BLaER1 treated with 17β-estradiol and CSF1 and Interleukin-3, amounts not matched to agents 10 nM and 100 nM (cell line): Measurements from ENCODE around the gene TANGO2.
A peak's percentile ranks its signal among the peaks of the same experiment; 100 is the strongest.

Experiments
- H3K27ac ChIP-seq, 11 experiments: shearing (Covaris generic); formaldehyde crosslinking; 2 replicates each; pipeline ENCODE4 v1.8.1; 2022
- H3K27me3 ChIP-seq, 11 experiments: shearing (Covaris generic); formaldehyde crosslinking; 2 replicates each; pipeline ENCODE4 v1.8.1; 2022
- H3K36me3 ChIP-seq, 11 experiments: shearing (Covaris generic); formaldehyde crosslinking; 2 replicates each; pipeline ENCODE4 v1.8.1; 2022
- H3K4me1 ChIP-seq, 10 experiments: shearing (Covaris generic); formaldehyde crosslinking; 2 replicates each; pipeline ENCODE4 v1.8.1; 2022
- H3K4me2 ChIP-seq, 11 experiments: shearing (Covaris generic); formaldehyde crosslinking; 2 replicates each; pipeline ENCODE4 v1.8.1; 2022
- H3K4me3 ChIP-seq, 10 experiments: shearing (Covaris generic); formaldehyde crosslinking; 2 replicates each; pipeline ENCODE4 v1.8.1; 2022
- H3K9ac ChIP-seq, 11 experiments: shearing (Covaris generic); formaldehyde crosslinking; 2 replicates each; pipeline ENCODE4 v1.8.1; 2022
- H3K9me3 ChIP-seq, 11 experiments: shearing (Covaris generic); formaldehyde crosslinking; replicated peaks in 1 of 11; 2 replicates each; pipeline ENCODE4 v1.8.1; 2022
- H4K20me1 ChIP-seq, 11 experiments: shearing (Covaris generic); formaldehyde crosslinking; 2 replicates each; pipeline ENCODE4 v1.8.1; 2022
- Cebpa-rat ChIP-seq, 11 experiments: shearing (Covaris generic); IDR thresholded peaks; 2 replicates each; pipeline ENCODE4 v1.8.1; 2022

The TANGO2 gene

DNA sequence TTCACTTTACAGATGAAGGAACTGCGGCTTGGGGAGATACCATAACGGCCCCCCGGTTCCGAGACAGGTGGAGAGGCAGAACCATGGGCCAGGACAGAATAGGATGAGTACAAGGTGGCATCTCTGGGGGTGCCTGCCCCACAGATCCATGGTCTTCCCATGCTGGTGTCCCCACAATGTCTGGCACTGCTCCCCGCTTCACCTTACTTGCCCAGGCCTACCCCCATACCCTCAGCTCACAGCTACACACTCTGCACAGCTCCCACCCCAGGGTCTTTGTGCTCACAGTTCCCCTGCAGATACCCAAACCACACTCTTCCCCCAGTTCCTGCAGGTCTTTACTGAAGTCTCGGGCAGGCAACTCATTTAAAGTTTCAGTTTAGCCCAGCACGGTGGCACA, 47.7 kb downstream of the TANGO2 start:
- Histone ChIP-seq H3K9me3 (no peaks in the 10 kb centered on the region), H3K4me3 (no peak overlapping the region), H3K9ac (no peak overlapping the region), H3K27ac (no peak overlapping the region), H3K4me2 (peak overlapping the region in 3 of 11 experiments; percentile 5 to 15 (median 11); a peak in 2 of 22 replicates), H3K27me3 (no peaks in the 10 kb centered on the region), H4K20me1 (peaks cover 0 to 15% (median 0%) of the 10 kb centered on the region in 11 experiments; a peak in 3 of 22 replicates), H3K36me3 (peaks cover 3 to 27% (median 16%) of the 10 kb centered on the region in 11 experiments; a peak in 21 of 22 replicates), H3K4me1 (peaks cover 0 to 29% (median 5%) of the 10 kb centered on the region in 10 experiments; a peak in 8 of 20 replicates)
- TF ChIP-seq Cebpa-rat (IDR thresholded peaks at IDR 0.05), result no peak

DNA sequence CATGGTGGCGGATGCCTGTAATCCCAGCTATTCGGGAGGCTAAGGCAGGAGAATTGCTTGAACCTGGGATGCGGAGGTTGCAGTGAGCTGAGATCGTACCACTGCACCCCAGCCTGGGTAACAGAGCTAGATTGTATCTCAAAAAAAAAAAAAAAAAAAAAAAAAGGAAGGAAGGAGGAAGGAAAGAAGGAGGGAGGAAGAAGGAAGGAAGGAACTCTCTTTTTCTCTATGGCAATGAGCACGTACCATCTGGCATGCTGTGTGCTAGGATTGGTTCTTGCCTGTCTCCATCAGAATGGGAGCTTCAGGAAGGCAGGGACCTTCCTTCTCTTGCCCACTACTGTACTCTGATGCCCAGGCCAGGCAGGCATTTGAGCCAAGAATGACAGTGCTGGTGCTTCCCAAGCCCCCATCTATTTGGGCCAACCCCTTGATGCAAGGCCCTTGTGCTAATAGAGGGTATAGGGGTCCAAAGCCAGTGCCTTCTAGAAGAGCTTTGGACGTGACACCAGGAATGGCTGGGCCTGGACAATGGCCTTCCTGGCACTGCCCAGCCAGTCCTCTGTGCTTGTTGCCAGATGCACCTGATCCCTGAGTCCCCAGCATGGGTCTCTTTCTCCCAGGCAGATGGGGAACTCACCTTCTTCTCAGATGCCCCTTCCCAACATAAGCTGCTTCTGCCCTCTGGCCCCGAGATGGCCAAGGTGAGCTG, 48.6 kb downstream of the TANGO2 start:
- Histone ChIP-seq H3K27me3 (no peaks in the 10 kb centered on the region), H3K4me1 (peaks cover 0 to 29% (median 3%) of the 10 kb centered on the region in 10 experiments; a peak in 7 of 20 replicates), H3K4me3 (no peak overlapping the region), H3K9me3 (no peaks in the 10 kb centered on the region), H3K27ac (no peak overlapping the region), H4K20me1 (peaks cover 0 to 9% (median 0%) of the 10 kb centered on the region in 11 experiments; a peak in 1 of 22 replicates), H3K9ac (no peak overlapping the region), H3K4me2 (peak overlapping the region in 4 of 11 experiments; percentile 11 to 15 (median 15); a peak in 2 of 22 replicates), H3K36me3 (peaks cover 0 to 19% (median 7%) of the 10 kb centered on the region in 11 experiments; a peak in 20 of 22 replicates)
- TF ChIP-seq Cebpa-rat (IDR thresholded peaks at IDR 0.05), result no peak

DNA sequence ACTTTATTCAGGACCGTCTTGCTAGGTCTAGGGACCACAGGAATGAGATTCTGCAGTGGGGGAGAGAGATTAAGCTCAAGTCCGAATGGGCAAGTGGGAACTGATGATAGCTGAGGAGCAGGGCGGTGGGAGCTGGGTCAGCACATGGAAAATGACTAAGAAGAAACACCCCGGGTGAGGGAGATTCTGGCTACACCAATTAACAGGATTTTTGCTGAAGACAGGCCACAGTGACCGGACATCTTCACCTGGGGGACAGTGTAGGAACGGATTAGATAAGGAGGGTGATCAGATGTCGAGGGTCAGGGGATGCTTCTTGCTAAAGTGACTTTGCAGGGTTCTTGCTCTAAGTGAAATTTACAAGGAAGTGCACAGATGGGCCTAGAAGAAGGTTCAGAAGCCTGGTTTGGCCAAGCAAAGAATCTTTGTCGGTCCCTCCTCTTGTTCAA, 50.6 kb downstream of the TANGO2 start:
- Histone ChIP-seq H4K20me1 (0 out of 22 replicates have a peak, but pooled peaks cover 0 to under 1% (median 0%) of the 10 kb centered on the region in 11 experiments), H3K4me3 (no peak overlapping the region), H3K36me3 (no peaks in the 10 kb centered on the region), H3K9me3 (no peaks in the 10 kb centered on the region), H3K4me2 (no peak overlapping the region; a peak in 1 of 22 replicates), H3K4me1 (peaks cover 0 to 29% (median 3%) of the 10 kb centered on the region in 10 experiments; a peak in 7 of 20 replicates), H3K27me3 (no peaks in the 10 kb centered on the region), H3K9ac (no peak overlapping the region), H3K27ac (no peak overlapping the region)
- TF ChIP-seq Cebpa-rat (IDR thresholded peaks at IDR 0.05), result no peak

DNA sequence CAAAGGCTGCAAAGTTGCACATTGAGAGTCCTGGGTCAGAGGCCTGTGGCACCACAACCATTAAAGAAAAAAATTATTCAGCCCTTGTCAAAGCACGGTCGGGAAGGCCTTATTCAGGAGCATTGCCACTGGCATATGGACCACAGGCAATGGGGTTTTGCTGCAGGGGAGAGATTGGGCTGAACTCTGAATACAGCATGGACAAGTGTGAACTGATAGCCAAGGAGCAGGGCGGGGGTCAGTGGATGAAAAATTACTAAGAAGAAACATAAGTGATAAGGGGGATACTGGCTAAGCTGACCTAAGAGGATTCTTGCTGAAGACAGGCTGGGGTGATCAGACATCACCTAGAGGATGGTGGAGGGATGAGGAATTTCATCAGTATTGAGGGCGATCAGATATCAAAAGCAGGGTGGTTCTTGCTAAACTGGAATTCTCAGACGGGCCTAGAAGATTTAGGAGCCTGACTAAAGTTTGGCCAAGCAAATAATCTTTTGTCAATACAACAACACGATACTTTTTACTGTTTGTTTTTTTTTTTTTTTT, 55.8 kb downstream of the TANGO2 start:
- no peaks in the 10 kb centered on the region for H3K27me3 ChIP-seq
- peaks cover 0 to 7% (median 0%) of the 10 kb centered on the region in 11 experiments; a peak in 6 of 22 replicates for H3K36me3 ChIP-seq
- 0 out of 22 replicates have a peak overlapping the region, but pooled peaks of 1 of the 11 experiments have one; percentile 10 for H3K9ac ChIP-seq
- no peak overlapping the region for H3K27ac ChIP-seq
- H3K4me3 ChIP-seq, result no peak overlapping the region
- peaks cover 17 to 38% (median 21%) of the 10 kb centered on the region in 10 experiments for H3K4me1 ChIP-seq
- no peaks in the 10 kb centered on the region for H3K9me3 ChIP-seq
- H4K20me1 ChIP-seq, result peaks cover 0 to 13% (median 9%) of the 10 kb centered on the region in 11 experiments; a peak in 15 of 22 replicates
- no peak for TF ChIP-seq Cebpa-rat (IDR thresholded peaks at IDR 0.05)
- H3K4me2 ChIP-seq, result no peak overlapping the region

DNA sequence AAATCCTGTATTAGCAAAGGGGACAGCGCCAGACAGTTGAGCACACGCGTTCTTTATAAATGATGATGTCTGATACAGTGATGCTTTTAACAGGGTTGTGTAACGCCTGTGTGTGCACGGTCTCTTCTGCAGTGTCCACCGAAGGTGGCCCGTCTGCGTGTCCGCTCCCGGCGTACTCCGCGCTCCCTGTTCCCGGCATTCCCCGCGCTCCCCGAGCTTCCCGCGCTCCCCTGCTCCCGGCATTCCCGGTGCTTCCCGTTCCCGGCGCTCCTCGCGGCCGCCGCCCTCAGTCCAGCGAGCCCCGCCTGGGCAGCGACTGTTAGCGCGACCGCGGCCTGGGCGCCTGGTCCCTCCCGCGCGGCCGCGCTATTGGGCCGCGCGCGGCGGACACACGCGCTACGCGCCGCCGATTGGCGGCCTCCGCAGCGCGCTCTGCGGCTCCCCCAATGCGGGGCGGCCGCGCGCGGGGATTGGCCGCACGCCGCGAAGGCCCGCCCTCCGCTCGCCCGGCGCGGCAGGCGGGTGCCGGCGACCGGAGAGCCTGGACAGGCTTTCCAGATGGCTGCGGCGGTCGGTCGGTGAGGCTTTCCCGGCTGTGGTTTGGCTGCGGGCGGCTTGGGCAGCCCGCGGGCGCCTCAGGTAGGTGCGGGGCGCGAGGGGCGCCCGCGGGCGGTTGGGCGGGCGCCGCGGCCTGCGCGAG, 59.0 kb downstream of the TANGO2 start, which contains the start of gene DGCR8:
TSS of gene DGCR8 (plus strand) at position 497 of the 700 bp plus-strand sequence. CDS start 5,723 bp downstream, outside the sequence.
- H3K27me3 ChIP-seq, result no peaks in the 10 kb centered on the region

DNA sequence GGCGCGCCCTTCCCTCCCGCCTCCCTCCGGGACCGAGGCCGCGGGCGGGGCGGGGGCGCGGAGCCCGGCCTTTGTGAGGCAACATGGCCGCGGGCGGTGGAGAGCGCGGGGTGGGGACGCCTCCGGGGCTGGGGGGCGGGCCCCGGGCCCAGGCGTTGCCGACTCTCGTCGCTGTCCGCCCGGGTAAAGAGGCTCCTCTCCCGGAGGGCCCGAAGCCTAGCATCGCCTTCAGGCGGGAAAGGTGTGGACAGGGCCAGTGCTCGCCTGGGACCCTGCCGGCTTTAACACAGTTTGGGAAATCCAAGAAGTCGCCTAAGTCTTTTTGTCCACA, 59.5 kb downstream of the TANGO2 start:
- Histone ChIP-seq H3K4me1 (peaks cover 49 to 56% (median 53%) of the 10 kb centered on the region in 10 experiments), H3K4me2 (peak overlapping the region; percentile 92 to 100 (median 98))

More for the DNA sequence above, 59.0 kb downstream of the TANGO2 start, which contains the start of gene DGCR8:
- Histone ChIP-seq H3K36me3 (peaks cover 0 to 37% (median 10%) of the 10 kb centered on the region in 11 experiments; a peak in 13 of 22 replicates), H3K4me2 (peak within 1 kb of the TSS; percentile 92 to 100 (median 98)), H3K4me1 (peaks cover 49 to 52% (median 50%) of the 10 kb centered on the region in 10 experiments), H4K20me1 (peaks cover 25 to 44% (median 40%) of the 10 kb centered on the region in 11 experiments; a peak in 21 of 22 replicates), H3K27ac (peak within 1 kb of the TSS; percentile 75 to 98 (median 94); a peak in 21 of 22 replicates), H3K4me3 (peak within 1 kb of the TSS; percentile 74 to 95 (median 81)), H3K9ac (peak within 1 kb of the TSS; percentile 89 to 99 (median 96)), H3K9me3 (no peaks in the 10 kb centered on the region)
- 0 out of 22 replicates have a peak, but pooled peaks of 1 of the 11 experiments have one; percentile 23 for TF ChIP-seq Cebpa-rat (IDR thresholded peaks at IDR 0.05)

DNA sequence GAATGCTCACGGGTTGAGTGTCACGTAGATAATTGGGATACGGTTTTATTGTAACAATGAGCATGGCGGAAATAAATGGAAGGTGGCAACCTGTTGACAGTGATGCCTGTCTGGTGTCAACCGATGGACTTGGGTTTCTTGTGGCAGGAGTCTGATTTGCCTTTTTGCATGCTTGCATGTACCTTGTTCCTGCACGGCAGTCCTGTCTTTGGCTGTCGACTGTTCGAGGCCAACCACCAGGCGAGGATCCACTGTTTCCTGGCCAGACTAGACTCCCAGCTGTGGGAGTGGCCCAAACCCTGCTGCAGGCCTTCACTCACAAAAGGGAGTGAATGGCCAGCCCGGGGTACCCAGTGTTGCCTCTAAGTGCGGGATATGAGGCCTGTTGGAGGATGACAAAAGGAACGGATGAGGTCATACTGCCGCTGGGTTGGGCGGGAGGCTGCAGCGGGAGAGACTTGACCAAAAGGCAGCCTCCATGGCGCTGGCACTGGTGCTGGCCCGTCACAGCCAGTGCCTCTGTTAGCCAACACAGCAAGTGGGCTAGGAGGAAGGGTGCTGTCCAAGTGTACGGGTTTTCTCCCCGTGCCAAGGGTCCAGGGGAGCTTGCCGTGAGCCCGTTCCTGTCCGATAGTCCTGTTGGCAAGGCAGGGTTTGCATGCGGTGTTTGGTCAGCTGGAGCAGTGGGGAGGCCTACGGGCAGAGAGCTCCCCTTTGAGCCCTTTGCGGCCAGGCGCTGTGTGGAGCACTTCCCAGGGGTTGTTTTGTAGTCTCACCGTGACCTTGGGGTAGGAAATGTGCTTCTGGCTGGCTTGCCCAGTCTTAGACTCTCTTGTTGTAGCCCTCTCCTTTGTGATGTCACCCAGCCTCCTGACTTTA, 60.1 kb downstream of the TANGO2 start:
- Histone ChIP-seq H3K27ac (peak overlapping the region; percentile 75 to 98 (median 94); a peak in 21 of 22 replicates), H4K20me1 (peaks cover 28 to 56% (median 51%) of the 10 kb centered on the region in 11 experiments; a peak in 21 of 22 replicates), H3K27me3 (no peaks in the 10 kb centered on the region), H3K9me3 (no peaks in the 10 kb centered on the region), H3K36me3 (peaks cover 6 to 48% (median 21%) of the 10 kb centered on the region in 11 experiments), H3K4me1 (peaks cover 49 to 56% (median 53%) of the 10 kb centered on the region in 10 experiments), H3K4me2 (peak overlapping the region; percentile 92 to 100 (median 98)), H3K9ac (peak overlapping the region; percentile 89 to 99 (median 96)), H3K4me3 (peak overlapping the region; percentile 74 to 95 (median 81))
- no peak for TF ChIP-seq Cebpa-rat (IDR thresholded peaks at IDR 0.05)

More for the DNA sequence above, 59.5 kb downstream of the TANGO2 start:
- H3K4me3 ChIP-seq, result peak overlapping the region; percentile 74 to 95 (median 81)
- H3K36me3 ChIP-seq, result peaks cover under 1 to 42% (median 15%) of the 10 kb centered on the region in 11 experiments; a peak in 20 of 22 replicates
- no peak for TF ChIP-seq Cebpa-rat (IDR thresholded peaks at IDR 0.05)
- H3K9me3 ChIP-seq, result no peaks in the 10 kb centered on the region
- H4K20me1 ChIP-seq, result peaks cover 28 to 50% (median 45%) of the 10 kb centered on the region in 11 experiments; a peak in 21 of 22 replicates
- H3K27me3 ChIP-seq, result no peaks in the 10 kb centered on the region
- H3K9ac ChIP-seq, result peak overlapping the region; percentile 89 to 99 (median 96)
- peak overlapping the region; percentile 75 to 98 (median 94); a peak in 21 of 22 replicates for H3K27ac ChIP-seq
